Left lung (tissue), 10 donors: Measurements from ENCODE around the gene NMBR. TPM values are rescaled to one million over a fixed set of nuclear protein-coding genes. Genes with fewer than 3 reads are reported as not detected.
"Not testable (repeated sequence)": the region's sequence is repeated elsewhere in the genome, so short reads cannot be mapped to it uniquely, and the experiment has no call there.

Source experiments
- ATAC-seq: fragments of 200-7000 bp; cut with Tn5 transposase; one replicate; pipeline ENCODE4 v1.9.1; 2020; ENCODE audit warnings: moderate library complexity
- DNase-seq, 4 donors: peaks; one replicate each; pipeline ENCODE4 v3.0.0-alpha.2; 2013 to 2020
- H3K27ac ChIP-seq, 2 donors: fragments of 200-600 bp; sonication (generic) in 1 of 2; one replicate each; pipeline versions ENCODE4 v1.5.0 to v1.8.0; 2020 to 2021
- H3K27me3 ChIP-seq, 2 donors: fragments of 200-600 bp; sonication (generic) in 1 of 2; one replicate each; pipeline versions ENCODE4 v1.5.0 to v1.8.0; 2020 to 2021
- H3K36me3 ChIP-seq, 2 donors: fragments of 200-600 bp; sonication (generic) in 1 of 2; one replicate each; pipeline versions ENCODE4 v1.5.0 to v1.8.0; 2020 to 2021
- H3K4me1 ChIP-seq, 2 donors: fragments of 200-600 bp; one replicate each; pipeline ENCODE4 v1.8.0; 2021
- H3K4me3 ChIP-seq, 2 donors: fragments of 200-600 bp; sonication (generic) in 1 of 2; one replicate each; pipeline versions ENCODE4 v1.5.0 to v1.8.0; 2020 to 2021; ENCODE audit warnings: mild to moderate bottlenecking in 1 of 2
- H3K9me3 ChIP-seq, 2 donors: fragments of 200-600 bp; sonication (generic) in 1 of 2; one replicate each; pipeline versions ENCODE4 v1.5.0 to v1.8.0; 2020 to 2021
- CTCF ChIP-seq, 2 donors: fragments of 200-600 bp; sonication (generic) in 1 of 2; IDR thresholded peaks; one replicate each; pipeline versions ENCODE4 v1.5.0 to v1.8.0; 2021; ENCODE audit warnings: antibody characterized with exemption in 2 of 2
- intact Hi-C, 2 donors: fragments of 100-400 bp; cut with DNase I; formaldehyde crosslinking; loops; one replicate each; pipeline versions ENCODE4 v1.11.2 to v1.14.2; 2022
- polyA plus RNA-seq, 6 donors: library from polyadenylated mRNA; unstranded; fragments of 120-200 nt; gene quantifications; one replicate each; pipeline ENCODE4 v1.2.1, GENCODE V29; 2013; ENCODE audit not compliant: insufficient read length in 6 of 6
- total RNA-seq, 2 donors: library from RNA; stranded (reverse); fragmentation: NEBNext Ultra II Directional; extraction: Animal tissue kit (Norgen Biotek cat#: 25700); gene quantifications; one replicate each; pipeline ENCODE4 v1.2.1, GENCODE V29; 2021
- donor health status: DM: no; HTN: yes; CAD: no.
- donor health status: DM: no; HTN: no; CAD: no.

NMBR gene
- total and polyA plus RNA-seq, 8 donors: 0.20 to 0.58 (median 0.26) TPM; not detected in 2

- Histone ChIP-seq H3K9me3 (no peaks in the 10 kb centered on the region), H3K27ac (no peak overlapping the region), H3K4me3 (no peak overlapping the region), H3K27me3 (no peaks in the 10 kb centered on the region), H3K36me3 (peaks cover 0 to 15% of the 10 kb centered on the region in 2 donors), H3K4me1 (peaks cover 0 to 9% of the 10 kb centered on the region in 2 donors)
- TF ChIP-seq CTCF (IDR thresholded peaks at IDR 0.05): no peak
- no peak for DNase-seq
- intact Hi-C loops: no loop called here
- no peak for ATAC-seq
Measured at GRCh38 chr6:142162780-142163179, 15.9 kb upstream of the NMBR start.

DNA sequence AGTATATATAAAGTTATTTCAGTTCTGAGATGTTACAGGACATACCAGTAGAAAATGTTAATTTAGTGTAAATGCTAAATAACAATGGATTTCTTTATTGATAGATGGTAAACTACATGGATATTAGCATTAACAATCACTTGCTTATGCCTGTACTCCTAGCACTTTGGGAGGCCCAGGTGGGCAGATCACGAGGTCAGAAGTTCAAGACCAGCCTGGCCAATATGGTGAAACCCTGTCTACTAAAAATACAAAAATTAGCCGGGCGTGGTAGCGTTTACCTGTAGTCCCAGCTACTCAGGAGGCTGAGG is 9.8 kb upstream of the NMBR start:
- not testable (repeated sequence) for DNase-seq, H3K9me3 ChIP-seq, H3K36me3 ChIP-seq, H3K27me3 ChIP-seq, H3K27ac ChIP-seq, H3K4me1 ChIP-seq, H3K4me3 ChIP-seq, ATAC-seq
- intact Hi-C loops: loop anchor here in 1 of 2 donors (10.0 kb wide), 1 partner anchor 228 kb away; no protein-coding TSS in a partner anchor

- DNase-seq (peak in 2 of 4 donors; percentile 38 to 43), ATAC-seq (peak; percentile 82)
- H3K4me1 ChIP-seq: peaks cover 0 to 10% of the 10 kb centered on the region in 2 donors
- H3K36me3 ChIP-seq: no peaks in the 10 kb centered on the region
- no peak overlapping the region for H3K4me3 ChIP-seq
- H3K9me3 ChIP-seq: no peaks in the 10 kb centered on the region
- TF ChIP-seq CTCF (IDR thresholded peaks at IDR 0.05): peak; percentile 27 to 32
- H3K27ac ChIP-seq: no peak overlapping the region
- no peaks in the 10 kb centered on the region for H3K27me3 ChIP-seq
- intact Hi-C loops: loop anchor here in 1 of 2 donors (10.0 kb wide), 1 partner anchor 229 kb away; no protein-coding TSS in a partner anchor
Measured at GRCh38 chr6:142155895-142156757, 9.2 kb upstream of the NMBR start.

- no peaks in the 10 kb centered on the region for H3K27me3 ChIP-seq
- no peak for TF ChIP-seq CTCF (IDR thresholded peaks at IDR 0.05)
- H3K4me1 ChIP-seq: peaks cover 0 to 17% of the 10 kb centered on the region in 2 donors
- ATAC-seq (no peak), DNase-seq (no peak)
- H3K4me3 ChIP-seq: no peak overlapping the region
- intact Hi-C loops: loop anchor here in 1 of 2 donors (10.0 kb wide), 1 partner anchor 230 kb away; no protein-coding TSS in a partner anchor
- no peaks in the 10 kb centered on the region for H3K9me3 ChIP-seq
- H3K36me3 ChIP-seq: no peaks in the 10 kb centered on the region
- no peak overlapping the region for H3K27ac ChIP-seq
Measured at GRCh38 chr6:142155091-142155490, 8.2 kb upstream of the NMBR start.

GRCh38 chr6:142154336-142154735 is 7.4 kb upstream of the NMBR start:
- ATAC-seq (no peak), DNase-seq (no peak)
- Histone ChIP-seq H3K27ac (no peak overlapping the region), H3K27me3 (no peaks in the 10 kb centered on the region), H3K4me3 (no peak overlapping the region), H3K9me3 (no peaks in the 10 kb centered on the region), H3K36me3 (no peaks in the 10 kb centered on the region), H3K4me1 (peaks cover 0 to 24% of the 10 kb centered on the region in 2 donors)
- TF ChIP-seq CTCF (IDR thresholded peaks at IDR 0.05): no peak
- intact Hi-C loops: loop anchor here in 1 of 2 donors (10.0 kb wide), 1 partner anchor 230 kb away; no protein-coding TSS in a partner anchor
